ENCODE measurements around the gene ZNF91. TPM values are rescaled to one million over a fixed set of nuclear protein-coding genes. Genes with fewer than 3 reads are reported as not detected.
"Not testable (repeated sequence)": the region's sequence is repeated elsewhere in the genome, so short reads cannot be mapped to it uniquely, and the experiment has no call there.

Gene ZNF91
- total RNA-seq, 1 donor from 2014 or later: 7.9 TPM

DNA sequence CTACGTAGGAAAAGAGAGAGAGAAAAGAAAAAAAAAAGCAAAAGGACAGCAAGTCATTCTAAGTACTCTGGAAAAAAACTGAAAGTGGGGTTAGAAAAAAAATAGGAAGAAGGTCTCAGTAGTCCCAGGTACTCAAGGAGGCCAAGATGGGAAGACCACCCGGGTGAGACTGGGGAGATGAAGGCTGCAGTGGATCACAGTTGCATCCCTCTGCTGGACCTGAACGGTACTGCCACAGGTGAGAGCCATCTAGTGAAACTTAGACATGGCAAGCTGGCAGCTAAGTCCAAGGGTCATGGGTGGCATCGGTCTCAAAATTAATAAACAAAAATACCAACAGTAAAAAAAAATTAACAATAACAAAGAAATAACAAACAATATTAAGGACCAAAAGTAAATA lies 41.0 kb upstream of the ZNF91 start:
- TF ChIP-seq, protein P1, sequence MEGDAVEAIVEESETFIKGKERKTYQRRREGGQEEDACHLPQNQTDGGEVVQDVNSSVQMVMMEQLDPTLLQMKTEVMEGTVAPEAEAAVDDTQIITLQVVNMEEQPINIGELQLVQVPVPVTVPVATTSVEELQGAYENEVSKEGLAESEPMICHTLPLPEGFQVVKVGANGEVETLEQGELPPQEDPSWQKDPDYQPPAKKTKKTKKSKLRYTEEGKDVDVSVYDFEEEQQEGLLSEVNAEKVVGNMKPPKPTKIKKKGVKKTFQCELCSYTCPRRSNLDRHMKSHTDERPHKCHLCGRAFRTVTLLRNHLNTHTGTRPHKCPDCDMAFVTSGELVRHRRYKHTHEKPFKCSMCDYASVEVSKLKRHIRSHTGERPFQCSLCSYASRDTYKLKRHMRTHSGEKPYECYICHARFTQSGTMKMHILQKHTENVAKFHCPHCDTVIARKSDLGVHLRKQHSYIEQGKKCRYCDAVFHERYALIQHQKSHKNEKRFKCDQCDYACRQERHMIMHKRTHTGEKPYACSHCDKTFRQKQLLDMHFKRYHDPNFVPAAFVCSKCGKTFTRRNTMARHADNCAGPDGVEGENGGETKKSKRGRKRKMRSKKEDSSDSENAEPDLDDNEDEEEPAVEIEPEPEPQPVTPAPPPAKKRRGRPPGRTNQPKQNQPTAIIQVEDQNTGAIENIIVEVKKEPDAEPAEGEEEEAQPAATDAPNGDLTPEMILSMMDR (IDR thresholded peaks at IDR 0.05; ENCODE audit: insufficient read depth, low read length, severe bottlenecking): peak; percentile 29
- FAIRE-seq (no peak), DNase-seq (ENCODE audit: low read depth) (no peak)
- H3K4me3 ChIP-seq (ENCODE audit: low read depth, low read length): no peak overlapping the region
- no peaks in the 10 kb centered on the region for H3K27me3 ChIP-seq (ENCODE audit: control insufficient read depth, insufficient read depth, low read length)
- H3K36me3 ChIP-seq (ENCODE audit: control insufficient read depth, insufficient read depth, low read length): no peaks in the 10 kb centered on the region

DNA sequence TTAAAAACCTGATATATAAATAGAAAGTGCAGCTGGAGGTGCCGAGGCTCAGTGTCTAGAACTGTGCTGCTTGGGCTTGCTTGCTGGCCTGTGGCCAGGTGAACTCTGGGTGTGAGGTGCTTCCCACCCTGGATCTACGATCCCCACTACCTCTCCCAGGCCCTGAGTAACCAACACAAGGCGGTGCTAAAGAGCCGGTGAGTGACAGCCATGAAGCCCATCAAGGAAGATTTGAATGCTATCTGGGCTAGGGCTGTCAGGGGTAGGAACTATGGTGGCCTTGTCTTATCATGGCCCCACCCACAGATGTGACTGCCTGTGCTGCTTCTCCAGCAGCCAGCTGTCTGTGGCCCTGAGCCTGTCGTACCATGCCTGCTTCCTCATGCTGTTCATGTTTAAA lies 25.6 kb upstream of the ZNF91 start:
- Histone ChIP-seq H3K4me3 (ENCODE audit: low read depth, low read length) (no peak overlapping the region), H3K36me3 (ENCODE audit: control insufficient read depth, insufficient read depth, low read length) (no peaks in the 10 kb centered on the region), H3K27me3 (ENCODE audit: control insufficient read depth, insufficient read depth, low read length) (no peaks in the 10 kb centered on the region)
- DNase-seq (ENCODE audit: low read depth): no peak
- FAIRE-seq: no peak
- TF ChIP-seq, protein P1 (IDR thresholded peaks at IDR 0.05; ENCODE audit: insufficient read depth, low read length, severe bottlenecking): no peak

DNA sequence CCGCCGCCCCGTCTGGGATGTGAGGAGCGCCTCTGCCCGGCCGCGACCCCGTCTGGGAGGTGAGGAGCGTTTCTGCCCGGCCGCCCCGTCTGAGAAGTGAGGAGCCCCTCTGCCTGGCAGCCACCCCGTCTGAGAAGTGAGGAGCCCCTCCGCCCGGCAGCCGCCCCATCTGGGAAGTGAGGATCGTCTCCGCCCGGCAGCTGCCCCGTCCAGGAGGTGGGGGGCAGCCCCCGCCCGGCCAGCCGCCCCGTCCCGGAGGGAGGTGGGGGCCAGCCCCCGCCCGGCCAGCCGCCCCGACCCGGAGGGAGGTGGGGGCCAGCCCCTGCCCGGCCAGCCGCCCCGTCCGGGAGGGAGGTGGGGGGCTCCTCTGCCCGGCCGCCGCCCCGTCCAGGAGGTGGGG lies 24.0 kb upstream of the ZNF91 start:
- H3K4me3 ChIP-seq (ENCODE audit: low read depth, low read length); H3K27me3 ChIP-seq (ENCODE audit: control insufficient read depth, insufficient read depth, low read length); H3K36me3 ChIP-seq (ENCODE audit: control insufficient read depth, insufficient read depth, low read length); FAIRE-seq; DNase-seq (ENCODE audit: low read depth): not testable (repeated sequence)

DNA sequence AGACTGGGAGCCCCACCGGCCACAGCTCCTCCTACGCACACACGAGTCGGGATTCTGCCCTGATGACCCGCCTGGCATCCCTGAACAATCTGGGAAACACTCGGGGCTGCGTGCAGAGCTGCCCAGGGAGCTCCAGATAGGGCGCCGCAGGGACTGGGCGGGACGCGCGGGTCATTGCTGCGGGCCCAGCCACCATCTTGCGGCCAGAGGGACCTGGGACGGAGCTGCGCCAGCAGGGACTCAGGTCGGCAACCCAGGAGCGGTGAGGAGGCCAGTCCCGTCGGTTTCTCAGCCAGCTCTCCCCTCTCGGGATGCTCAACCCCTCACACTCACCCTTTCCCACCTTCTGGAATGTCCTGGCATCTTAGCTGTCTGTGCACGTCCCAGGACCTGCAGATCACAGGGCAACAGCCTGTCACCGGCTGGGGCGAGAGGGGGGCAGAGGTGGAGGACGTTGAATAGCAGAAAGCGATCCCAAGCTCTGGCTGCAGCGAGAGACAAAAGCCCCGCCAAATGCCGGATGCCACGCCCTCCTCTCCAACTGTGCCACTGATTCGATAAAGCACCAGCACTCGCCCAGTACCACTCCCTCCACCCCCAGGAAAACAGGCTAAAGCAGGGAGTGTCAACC lies 20.4 kb upstream of the ZNF91 start:
- no peaks in the 10 kb centered on the region for H3K36me3 ChIP-seq (ENCODE audit: control insufficient read depth, insufficient read depth, low read length)
- DNase-seq (ENCODE audit: low read depth): peak; percentile 12
- FAIRE-seq: no peak
- H3K27me3 ChIP-seq (ENCODE audit: control insufficient read depth, insufficient read depth, low read length): peaks cover 1% of the 10 kb centered on the region
- no peak overlapping the region for H3K4me3 ChIP-seq (ENCODE audit: low read depth, low read length)
- TF ChIP-seq, protein P1 (IDR thresholded peaks at IDR 0.05; ENCODE audit: insufficient read depth, low read length, severe bottlenecking): no peak

DNA sequence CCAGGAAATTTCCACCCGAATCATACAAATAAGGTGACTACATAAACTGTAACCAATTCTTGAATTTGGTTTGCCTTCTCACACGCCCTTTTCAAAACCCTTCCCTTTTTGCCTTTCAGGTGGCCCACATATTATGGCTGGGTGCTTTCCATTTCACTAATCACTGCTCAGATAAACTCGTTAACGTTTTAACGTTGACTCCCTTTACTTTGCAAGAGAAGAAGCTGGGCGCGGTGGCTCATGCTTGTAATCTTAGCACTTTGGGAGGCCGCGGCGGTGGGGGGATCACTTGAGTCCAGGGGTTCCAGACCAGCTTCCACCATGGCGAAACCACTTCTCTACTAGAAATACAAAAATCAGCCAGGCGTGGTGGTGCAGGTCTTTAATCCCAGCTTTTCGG lies 19.8 kb upstream of the ZNF91 start:
- H3K4me3 ChIP-seq (ENCODE audit: low read depth, low read length): no peak overlapping the region
- FAIRE-seq (no peak), DNase-seq (ENCODE audit: low read depth) (no peak)
- no peaks in the 10 kb centered on the region for H3K36me3 ChIP-seq (ENCODE audit: control insufficient read depth, insufficient read depth, low read length)
- TF ChIP-seq, protein P1 (IDR thresholded peaks at IDR 0.05; ENCODE audit: insufficient read depth, low read length, severe bottlenecking): no peak
- peaks cover 1% of the 10 kb centered on the region for H3K27me3 ChIP-seq (ENCODE audit: control insufficient read depth, insufficient read depth, low read length)

DNA sequence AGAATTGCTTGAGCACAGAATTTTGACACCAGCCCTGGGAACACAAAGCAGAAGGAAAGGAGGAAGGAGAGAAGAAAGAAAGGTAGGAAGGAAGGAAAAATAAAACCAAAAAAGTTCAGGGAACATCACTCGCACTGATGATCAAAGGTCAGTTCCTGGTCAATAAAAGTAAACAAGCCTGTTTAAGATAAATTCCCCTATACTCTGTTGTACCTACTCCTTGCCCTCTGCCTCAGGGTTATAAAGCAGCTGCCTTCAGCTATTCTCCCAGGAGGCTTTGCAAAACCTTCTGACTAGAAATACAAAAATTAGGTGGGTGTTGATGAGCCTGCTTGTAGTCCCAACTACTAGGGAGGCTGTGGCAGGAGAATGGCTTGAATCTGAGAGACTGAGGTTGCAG lies 14.9 kb upstream of the ZNF91 start:
- H3K36me3 ChIP-seq (ENCODE audit: control insufficient read depth, insufficient read depth, low read length): no peaks in the 10 kb centered on the region
- no peak for FAIRE-seq
- no peak for DNase-seq (ENCODE audit: low read depth)
- H3K27me3 ChIP-seq (ENCODE audit: control insufficient read depth, insufficient read depth, low read length): no peaks in the 10 kb centered on the region
- no peak overlapping the region for H3K4me3 ChIP-seq (ENCODE audit: low read depth, low read length)
- TF ChIP-seq, protein P1 (IDR thresholded peaks at IDR 0.05; ENCODE audit: insufficient read depth, low read length, severe bottlenecking): no peak

Data from bronchial epithelial cell (primary cell).